GM19395 (cell line): ENCODE results near the gene FAM216B.

Source experiments
- ATAC-seq: cut with Tn5 transposase; IDR thresholded peaks from one replicate; pipeline ENCODE4 v1.9.1; 2021; ENCODE audit warnings: mild to moderate bottlenecking, moderate library complexity; ENCODE audit not compliant: unreplicated experiment

Gene FAM216B

GRCh38 chr13:42821437-42821836, 40.1 kb downstream of the FAM216B start:
- ATAC-seq: no peak

DNA sequence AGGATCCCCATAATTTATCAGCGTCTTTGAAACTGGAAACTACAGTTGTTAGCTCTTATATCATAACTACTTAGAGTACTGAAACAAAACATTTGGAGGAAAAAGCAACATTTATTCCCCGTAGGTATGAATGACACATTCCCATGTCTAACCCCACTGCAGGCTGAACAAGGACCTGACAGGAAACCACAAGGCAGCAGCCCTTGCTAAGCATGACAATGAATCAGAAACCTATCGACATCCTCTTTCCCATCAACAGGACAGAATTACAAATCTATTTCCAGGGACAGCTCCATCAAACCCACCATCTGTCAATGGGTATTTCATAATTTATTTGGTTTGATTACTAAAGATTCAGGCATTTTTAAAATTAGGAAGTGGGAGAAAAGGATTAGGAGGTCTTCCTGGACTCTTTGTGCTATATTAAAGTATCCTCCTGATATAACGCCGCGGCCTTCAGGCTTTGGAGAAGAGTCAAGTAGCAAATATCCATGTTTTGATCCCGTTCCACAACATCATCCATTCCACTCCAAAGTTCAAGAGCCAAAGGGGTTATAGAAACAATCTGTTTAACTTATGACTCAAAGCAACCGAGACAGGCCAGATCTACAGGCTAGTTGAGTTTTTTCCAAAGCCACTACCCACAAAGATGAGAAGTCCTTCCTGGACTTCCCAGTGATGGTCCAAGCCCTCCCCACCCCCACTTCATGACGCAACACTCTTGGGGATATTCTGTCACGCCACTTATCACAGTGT, 51.1 kb downstream of the FAM216B start:
- no peak for ATAC-seq

DNA sequence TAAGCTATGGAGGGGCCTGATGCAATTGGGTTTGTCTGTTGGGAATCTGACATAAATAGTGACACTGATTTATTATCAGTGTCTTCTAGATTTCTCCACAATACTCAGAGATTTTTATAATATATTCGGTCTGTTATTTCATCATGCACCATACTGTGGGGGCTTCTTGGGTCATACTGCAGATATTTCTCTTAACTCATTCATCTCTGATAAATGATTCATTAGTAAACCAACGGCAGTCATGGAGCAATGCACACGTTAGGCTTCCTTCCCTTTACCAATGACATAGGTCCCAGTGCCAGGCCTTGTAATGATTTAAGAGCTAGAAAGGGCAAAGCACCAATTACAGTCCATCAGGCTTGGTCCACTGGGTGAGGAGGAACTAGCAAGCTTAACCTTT, 53.6 kb downstream of the FAM216B start:
- ATAC-seq: no peak

DNA sequence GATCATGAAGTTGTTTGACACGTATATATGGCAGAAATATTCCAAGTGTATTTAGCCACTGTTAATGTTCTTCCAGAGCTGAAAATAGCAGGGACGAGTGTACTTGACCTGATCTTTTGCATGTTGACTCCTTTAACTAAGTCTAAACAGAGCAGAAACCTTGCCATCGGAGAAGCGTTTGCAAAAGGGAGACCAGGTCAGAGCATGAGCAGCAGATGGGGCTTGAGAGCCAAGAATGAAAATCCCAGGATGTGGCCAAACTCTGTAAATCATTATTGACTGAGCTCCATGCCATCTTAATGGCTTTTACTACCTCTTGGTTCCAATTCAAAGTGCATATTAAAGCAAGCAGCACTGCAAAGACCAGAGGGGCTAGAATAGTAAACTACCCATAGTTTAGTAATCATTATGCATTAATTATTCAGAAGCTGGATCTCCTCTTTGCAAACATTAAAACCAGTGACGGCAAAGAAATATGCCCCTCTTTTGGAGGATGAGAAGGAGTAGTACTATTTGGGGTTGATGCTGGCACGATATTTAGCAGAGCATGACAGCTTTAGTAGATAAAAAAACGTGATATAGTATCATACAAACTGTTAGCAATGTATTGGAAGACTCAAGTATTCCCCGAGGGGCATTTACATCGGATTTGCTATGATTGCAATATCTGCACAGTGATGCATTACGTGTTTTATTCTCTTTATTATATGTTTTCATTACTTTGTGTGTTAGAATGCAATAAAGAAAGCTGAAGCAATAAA, 55.7 kb downstream of the FAM216B start:
- ATAC-seq: no peak
